ENCODE measurements around the gene SSR3.

GRCh38 chr3:156581954-156582353 is 27.0 kb upstream of the SSR3 start:
- TF ChIP-seq, protein P1, sequence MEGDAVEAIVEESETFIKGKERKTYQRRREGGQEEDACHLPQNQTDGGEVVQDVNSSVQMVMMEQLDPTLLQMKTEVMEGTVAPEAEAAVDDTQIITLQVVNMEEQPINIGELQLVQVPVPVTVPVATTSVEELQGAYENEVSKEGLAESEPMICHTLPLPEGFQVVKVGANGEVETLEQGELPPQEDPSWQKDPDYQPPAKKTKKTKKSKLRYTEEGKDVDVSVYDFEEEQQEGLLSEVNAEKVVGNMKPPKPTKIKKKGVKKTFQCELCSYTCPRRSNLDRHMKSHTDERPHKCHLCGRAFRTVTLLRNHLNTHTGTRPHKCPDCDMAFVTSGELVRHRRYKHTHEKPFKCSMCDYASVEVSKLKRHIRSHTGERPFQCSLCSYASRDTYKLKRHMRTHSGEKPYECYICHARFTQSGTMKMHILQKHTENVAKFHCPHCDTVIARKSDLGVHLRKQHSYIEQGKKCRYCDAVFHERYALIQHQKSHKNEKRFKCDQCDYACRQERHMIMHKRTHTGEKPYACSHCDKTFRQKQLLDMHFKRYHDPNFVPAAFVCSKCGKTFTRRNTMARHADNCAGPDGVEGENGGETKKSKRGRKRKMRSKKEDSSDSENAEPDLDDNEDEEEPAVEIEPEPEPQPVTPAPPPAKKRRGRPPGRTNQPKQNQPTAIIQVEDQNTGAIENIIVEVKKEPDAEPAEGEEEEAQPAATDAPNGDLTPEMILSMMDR (IDR thresholded peaks at IDR 0.05): no peak
- no peak for TF ChIP-seq POLR2A (IDR thresholded peaks at IDR 0.05)

All from testis (tissue), 2 donors.